Gastrocnemius medialis (tissue), 4 donors: ENCODE measurements around the gene SCUBE1.

ENCODE experiments used
- CTCF ChIP-seq, 5 experiments: fragments of 450-650 bp in 3 of 5; fragments of 200-600 bp in 2 of 5; sonication (generic) in 2 of 5; IDR thresholded peaks in 4 of 5; conservative IDR thresholded peaks in 1 of 5; 1 replicate in 4 of 5; 2 replicates in 1 of 5; pipeline ENCODE4 v1.5.1; 2016 to 2019; ENCODE audit warnings: antibody characterized with exemption in 5 of 5, mild to moderate bottlenecking in 3 of 5, moderate library complexity in 3 of 5
- POLR2A ChIP-seq, 2 donors: fragments of 450-650 bp; IDR thresholded peaks; one replicate each; pipeline ENCODE4 v1.6.1; 2017; ENCODE audit warnings: antibody characterized with exemption in 2 of 2, mild to moderate bottlenecking in 2 of 2, moderate library complexity in 2 of 2

DNA sequence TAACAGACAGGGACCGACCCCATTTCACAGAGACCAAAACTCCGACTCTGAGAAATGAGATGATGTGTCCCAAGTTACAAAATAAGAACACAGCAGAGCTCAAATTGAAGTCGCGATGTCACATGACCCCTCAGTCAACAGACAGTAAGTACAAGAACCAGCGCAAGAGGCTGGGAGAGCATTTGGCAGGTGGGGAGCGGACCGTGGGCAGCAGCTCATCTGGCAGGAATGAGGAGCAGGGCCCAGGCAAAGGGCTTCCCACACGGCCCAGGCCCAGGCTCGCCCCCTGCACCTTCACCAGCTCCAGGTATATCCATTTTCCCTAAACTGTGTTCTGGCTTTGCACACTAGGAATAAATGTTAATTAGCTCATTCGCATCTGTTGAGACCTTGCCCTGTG is 34.3 kb downstream of the SCUBE1 start:
- TF ChIP-seq CTCF (IDR thresholded peaks at IDR 0.05 in 4 of 5, conservative IDR thresholded peaks at IDR 0.05 in 1 of 5) (no peak), POLR2A (IDR thresholded peaks at IDR 0.05) (no peak)
